Jurkat, Clone E6-1 (cell line): ENCODE data around the gene SLC2A11.
"Not testable (repeated sequence)": the region's sequence is repeated elsewhere in the genome, so short reads cannot be mapped to it uniquely, and the experiment has no call there.

ENCODE experiments used
- DNase-seq: peaks from one replicate; pipeline ENCODE4 v3.0.0-alpha.2; 2011; ENCODE audit warnings: low read depth, low spot score
- H3K4me3 ChIP-seq: 2 replicates; pipeline ENCODE4 v1.5.1; 2011; ENCODE audit warnings: mild to moderate bottlenecking, low read length, control low read depth, moderate library complexity

SLC2A11 gene

GRCh38 chr22:23842599-23842998 is 15.1 kb upstream of the SLC2A11 start:
- no peak overlapping the region for H3K4me3 ChIP-seq
- no peak for DNase-seq

- H3K4me3 ChIP-seq, result no peak overlapping the region
Measured at GRCh38 chr22:23844739-23845202, 12.9 kb upstream of the SLC2A11 start.

GRCh38 chr22:23845265-23846080 is 12.2 kb upstream of the SLC2A11 start:
- no peak for DNase-seq

More at GRCh38 chr22:23844739-23845202, 12.9 kb upstream of the SLC2A11 start:
- DNase-seq, result no peak

GRCh38 chr22:23846081-23846469 is 11.6 kb upstream of the SLC2A11 start:
- no peak overlapping the region for H3K4me3 ChIP-seq
- no peak for DNase-seq

More at GRCh38 chr22:23845265-23846080, 12.2 kb upstream of the SLC2A11 start:
- no peak overlapping the region for H3K4me3 ChIP-seq

- H3K4me3 ChIP-seq, result no peak overlapping the region
- no peak for DNase-seq
Measured at GRCh38 chr22:23847310-23847920, 10.3 kb upstream of the SLC2A11 start.

- DNase-seq, result no peak
- no peak overlapping the region for H3K4me3 ChIP-seq
Measured at GRCh38 chr22:23847991-23848864, 9.4 kb upstream of the SLC2A11 start.

GRCh38 chr22:23849009-23850006 is 8.4 kb upstream of the SLC2A11 start:
- peak overlapping the region; percentile 16; the same call in 1 of the 2 replicates for H3K4me3 ChIP-seq
- DNase-seq, result peak; percentile 52

GRCh38 chr22:23850136-23850611 is 7.5 kb upstream of the SLC2A11 start:
- no peak overlapping the region for H3K4me3 ChIP-seq
- no peak for DNase-seq

GRCh38 chr22:23856721-23857605 is 712 bp upstream of the SLC2A11 start:
- no peak for DNase-seq
- peak overlapping the region; percentile 95 for H3K4me3 ChIP-seq

GRCh38 chr22:23858484-23858815 is 775 bp downstream of the SLC2A11 start:
- peak overlapping the region; percentile 95 for H3K4me3 ChIP-seq
- no peak for DNase-seq

- DNase-seq, result no peak
- H3K4me3 ChIP-seq, result no peak overlapping the region
Measured at GRCh38 chr22:23859201-23859600, 1.5 kb downstream of the SLC2A11 start.

- DNase-seq, H3K4me3 ChIP-seq: not testable (repeated sequence)
Measured at GRCh38 chr22:23860187-23860586, 2.5 kb downstream of the SLC2A11 start.

- no peak overlapping the region for H3K4me3 ChIP-seq
- peak; percentile 39 for DNase-seq
Measured at GRCh38 chr22:23862103-23862502, 4.4 kb downstream of the SLC2A11 start.

- DNase-seq, H3K4me3 ChIP-seq: not testable (repeated sequence)
Measured at GRCh38 chr22:23864499-23865154, 7.0 kb downstream of the SLC2A11 start.

- no peak overlapping the region for H3K4me3 ChIP-seq
- DNase-seq, result no peak
Measured at GRCh38 chr22:23868580-23868979, 10.9 kb downstream of the SLC2A11 start.

GRCh38 chr22:23874871-23875270 is 17.2 kb downstream of the SLC2A11 start:
- no peak overlapping the region for H3K4me3 ChIP-seq
- no peak for DNase-seq

- no peak overlapping the region for H3K4me3 ChIP-seq
- no peak for DNase-seq
Measured at GRCh38 chr22:23875801-23876200, 18.1 kb downstream of the SLC2A11 start.
